Measurements from ENCODE around the gene MRM3.
"Not testable (repeated sequence)": the region's sequence is repeated elsewhere in the genome, so short reads cannot be mapped to it uniquely, and the experiment has no call there.

MRM3 gene

DNA sequence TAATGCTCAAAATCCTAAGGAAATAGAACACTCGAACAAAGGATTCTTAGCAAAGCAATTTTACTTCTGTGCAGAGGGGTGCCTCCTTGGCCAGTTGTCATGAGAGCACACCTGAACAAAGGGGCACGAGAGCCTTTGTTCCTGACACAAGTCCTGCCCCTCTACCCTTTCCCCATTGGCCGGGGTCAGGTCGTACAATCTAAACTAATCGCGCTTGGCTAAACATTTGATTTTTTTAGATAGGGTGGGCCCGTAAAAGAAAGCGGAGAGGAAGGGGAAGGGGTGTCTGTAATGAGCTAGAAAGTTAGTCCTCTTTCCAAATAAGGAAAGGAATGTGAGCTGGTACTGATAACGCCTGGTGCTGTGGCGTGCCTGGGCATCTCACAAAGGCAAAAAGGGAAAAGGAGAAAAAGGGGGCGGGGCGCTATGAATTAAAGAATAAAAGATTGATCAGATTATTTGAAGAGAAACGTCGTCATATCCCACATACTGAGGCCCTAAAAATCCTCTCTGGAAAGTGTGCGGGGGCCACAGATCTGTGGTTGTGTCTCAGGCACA lies 26.1 kb upstream of the MRM3 start:
- peaks cover 44% of the 10 kb centered on the region for H3K36me3 ChIP-seq (ENCODE audit: control insufficient read depth, insufficient read depth, low read length)
- H3K4me1 ChIP-seq (ENCODE audit: control insufficient read depth, insufficient read depth, low read length); H3K9ac ChIP-seq (ENCODE audit: low read depth, low read length); H3K9me3 ChIP-seq (ENCODE audit: control insufficient read depth, insufficient read depth, low read length); H3K27me3 ChIP-seq (ENCODE audit: control insufficient read depth, insufficient read depth, low read length); H3K4me3 ChIP-seq (ENCODE audit: low read depth, low read length): not testable (repeated sequence)
- H3K27ac ChIP-seq (ENCODE audit: low read depth, low read length), result peak overlapping the region; percentile 56

- Histone ChIP-seq H3K9ac (ENCODE audit: low read depth, low read length) (no peak overlapping the region), H3K4me3 (ENCODE audit: low read depth, low read length) (no peak overlapping the region), H3K27me3 (ENCODE audit: control insufficient read depth, insufficient read depth, low read length) (no peaks in the 10 kb centered on the region), H3K9me3 (ENCODE audit: control insufficient read depth, insufficient read depth, low read length) (no peaks in the 10 kb centered on the region), H3K36me3 (ENCODE audit: control insufficient read depth, insufficient read depth, low read length) (peaks cover 69% of the 10 kb centered on the region), H3K27ac (ENCODE audit: low read depth, low read length) (no peak overlapping the region), H3K4me1 (ENCODE audit: control insufficient read depth, insufficient read depth, low read length) (no peaks in the 10 kb centered on the region; the same call in 1 of the 2 replicates)
These were observed 22.2 kb upstream of the MRM3 start for GRCh38 chr17:759964-760363.

- H3K9ac ChIP-seq (ENCODE audit: low read depth, low read length), result no peak overlapping the region
- H3K36me3 ChIP-seq (ENCODE audit: control insufficient read depth, insufficient read depth, low read length), result peaks cover 73% of the 10 kb centered on the region
- H3K9me3 ChIP-seq (ENCODE audit: control insufficient read depth, insufficient read depth, low read length), result no peaks in the 10 kb centered on the region
- H3K4me3 ChIP-seq (ENCODE audit: low read depth, low read length), result no peak overlapping the region
- H3K27ac ChIP-seq (ENCODE audit: low read depth, low read length), result no peak overlapping the region
- H3K4me1 ChIP-seq (ENCODE audit: control insufficient read depth, insufficient read depth, low read length), result no peaks in the 10 kb centered on the region; the same call in 1 of the 2 replicates
- no peaks in the 10 kb centered on the region for H3K27me3 ChIP-seq (ENCODE audit: control insufficient read depth, insufficient read depth, low read length)
These were observed 21.8 kb upstream of the MRM3 start for GRCh38 chr17:760371-760770.

GRCh38 chr17:767076-767475 lies 15.1 kb upstream of the MRM3 start:
- no peak overlapping the region for H3K27ac ChIP-seq (ENCODE audit: low read depth, low read length)
- no peak overlapping the region for H3K4me3 ChIP-seq (ENCODE audit: low read depth, low read length)
- H3K4me1 ChIP-seq (ENCODE audit: control insufficient read depth, insufficient read depth, low read length), result no peaks in the 10 kb centered on the region
- H3K9me3 ChIP-seq (ENCODE audit: control insufficient read depth, insufficient read depth, low read length), result no peaks in the 10 kb centered on the region
- no peak overlapping the region for H3K9ac ChIP-seq (ENCODE audit: low read depth, low read length)
- peaks cover 72% of the 10 kb centered on the region for H3K36me3 ChIP-seq (ENCODE audit: control insufficient read depth, insufficient read depth, low read length)
- H3K27me3 ChIP-seq (ENCODE audit: control insufficient read depth, insufficient read depth, low read length), result no peaks in the 10 kb centered on the region

GRCh38 chr17:773016-773415 lies 9.1 kb upstream of the MRM3 start:
- H3K9ac ChIP-seq (ENCODE audit: low read depth, low read length), result no peak overlapping the region
- no peak overlapping the region for H3K27ac ChIP-seq (ENCODE audit: low read depth, low read length)
- peaks cover 86% of the 10 kb centered on the region for H3K36me3 ChIP-seq (ENCODE audit: control insufficient read depth, insufficient read depth, low read length)
- H3K9me3 ChIP-seq (ENCODE audit: control insufficient read depth, insufficient read depth, low read length), result no peaks in the 10 kb centered on the region
- no peaks in the 10 kb centered on the region for H3K4me1 ChIP-seq (ENCODE audit: control insufficient read depth, insufficient read depth, low read length)
- H3K27me3 ChIP-seq (ENCODE audit: control insufficient read depth, insufficient read depth, low read length), result no peaks in the 10 kb centered on the region
- H3K4me3 ChIP-seq (ENCODE audit: low read depth, low read length), result no peak overlapping the region

DNA sequence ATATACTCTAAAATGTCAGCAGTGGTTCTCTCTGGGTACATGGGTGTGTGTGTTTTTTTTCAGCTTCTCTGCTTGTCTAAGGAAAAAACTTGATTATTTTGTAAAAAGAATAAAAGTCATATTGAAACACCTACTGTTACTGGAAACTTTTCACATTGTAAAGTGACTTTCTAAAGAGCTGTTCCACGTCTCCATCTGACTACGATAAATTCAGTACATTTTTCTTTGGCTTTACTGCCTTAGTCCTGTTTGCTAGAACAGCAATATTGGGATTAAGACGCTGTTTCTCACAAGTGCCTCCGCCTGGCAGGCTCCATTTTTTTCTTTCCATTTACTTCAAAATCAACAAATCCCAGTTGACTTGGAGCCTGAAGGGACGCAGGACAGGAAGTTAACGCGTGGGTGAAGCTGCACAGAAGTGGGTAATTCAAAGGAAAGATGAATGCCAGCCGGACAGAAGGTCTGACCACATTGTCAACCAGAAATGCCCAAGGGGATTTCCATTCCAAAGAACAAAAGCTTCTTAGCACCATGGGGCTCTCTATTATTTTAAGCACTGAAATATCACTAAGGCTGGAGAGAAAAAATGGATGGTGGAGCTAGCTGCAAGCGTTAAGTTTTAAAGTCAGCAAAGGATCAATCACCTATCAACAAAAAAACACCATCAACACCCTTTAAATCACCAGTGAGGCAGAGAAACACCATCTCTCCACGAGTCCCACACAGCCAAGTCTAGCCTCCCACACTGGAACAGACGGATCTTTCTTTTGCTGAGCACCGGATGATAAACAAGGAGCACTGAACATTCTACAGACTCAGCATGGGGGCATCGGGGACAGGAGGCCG lies 8.5 kb upstream of the MRM3 start:
- no peak overlapping the region for H3K4me3 ChIP-seq (ENCODE audit: low read depth, low read length)
- peak overlapping the region; percentile 20 for H3K27ac ChIP-seq (ENCODE audit: low read depth, low read length)
- H3K36me3 ChIP-seq (ENCODE audit: control insufficient read depth, insufficient read depth, low read length), result peaks cover 92% of the 10 kb centered on the region
- H3K27me3 ChIP-seq (ENCODE audit: control insufficient read depth, insufficient read depth, low read length), result no peaks in the 10 kb centered on the region
- H3K4me1 ChIP-seq (ENCODE audit: control insufficient read depth, insufficient read depth, low read length), result no peaks in the 10 kb centered on the region
- no peak overlapping the region for H3K9ac ChIP-seq (ENCODE audit: low read depth, low read length)
- H3K9me3 ChIP-seq (ENCODE audit: control insufficient read depth, insufficient read depth, low read length), result no peaks in the 10 kb centered on the region

DNA sequence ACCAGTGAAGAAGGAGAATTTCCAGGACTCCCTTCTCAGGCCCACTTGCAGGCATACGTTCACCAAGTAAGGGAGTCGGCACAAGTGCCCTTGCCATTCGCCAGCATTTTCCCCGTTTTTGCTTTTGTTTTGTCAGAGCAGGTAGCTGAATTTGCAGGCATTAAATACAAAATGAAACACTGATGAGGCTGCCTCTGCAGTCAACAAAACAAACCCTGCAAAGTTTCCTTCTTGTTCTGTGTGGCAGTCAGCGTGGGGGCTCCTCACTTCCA lies 7.9 kb upstream of the MRM3 start:
- peaks cover 90% of the 10 kb centered on the region for H3K36me3 ChIP-seq (ENCODE audit: control insufficient read depth, insufficient read depth, low read length)
- no peaks in the 10 kb centered on the region for H3K27me3 ChIP-seq (ENCODE audit: control insufficient read depth, insufficient read depth, low read length)
- peak overlapping the region; percentile 12 for H3K27ac ChIP-seq (ENCODE audit: low read depth, low read length)
- no peaks in the 10 kb centered on the region for H3K4me1 ChIP-seq (ENCODE audit: control insufficient read depth, insufficient read depth, low read length)
- no peak overlapping the region for H3K9ac ChIP-seq (ENCODE audit: low read depth, low read length)
- H3K4me3 ChIP-seq (ENCODE audit: low read depth, low read length), result no peak overlapping the region
- no peaks in the 10 kb centered on the region for H3K9me3 ChIP-seq (ENCODE audit: control insufficient read depth, insufficient read depth, low read length)

- no peaks in the 10 kb centered on the region for H3K9me3 ChIP-seq (ENCODE audit: control insufficient read depth, insufficient read depth, low read length)
- H3K36me3 ChIP-seq (ENCODE audit: control insufficient read depth, insufficient read depth, low read length), result peaks cover 57% of the 10 kb centered on the region
- H3K4me3 ChIP-seq (ENCODE audit: low read depth, low read length), result no peak overlapping the region
- no peak overlapping the region for H3K9ac ChIP-seq (ENCODE audit: low read depth, low read length)
- H3K27me3 ChIP-seq (ENCODE audit: control insufficient read depth, insufficient read depth, low read length), result no peaks in the 10 kb centered on the region
- H3K27ac ChIP-seq (ENCODE audit: low read depth, low read length), result no peak overlapping the region
- H3K4me1 ChIP-seq (ENCODE audit: control insufficient read depth, insufficient read depth, low read length), result no peaks in the 10 kb centered on the region
These were observed 4.1 kb upstream of the MRM3 start for GRCh38 chr17:778096-778495.

GRCh38 chr17:784143-784542 lies 2.0 kb downstream of the MRM3 start:
- no peak overlapping the region for H3K9ac ChIP-seq (ENCODE audit: low read depth, low read length)
- H3K4me3 ChIP-seq (ENCODE audit: low read depth, low read length), result no peak overlapping the region
- H3K9me3 ChIP-seq (ENCODE audit: control insufficient read depth, insufficient read depth, low read length), result no peaks in the 10 kb centered on the region
- no peaks in the 10 kb centered on the region for H3K27me3 ChIP-seq (ENCODE audit: control insufficient read depth, insufficient read depth, low read length)
- H3K27ac ChIP-seq (ENCODE audit: low read depth, low read length), result no peak overlapping the region
- peaks cover 35% of the 10 kb centered on the region for H3K36me3 ChIP-seq (ENCODE audit: control insufficient read depth, insufficient read depth, low read length)
- no peaks in the 10 kb centered on the region for H3K4me1 ChIP-seq (ENCODE audit: control insufficient read depth, insufficient read depth, low read length)

DNA sequence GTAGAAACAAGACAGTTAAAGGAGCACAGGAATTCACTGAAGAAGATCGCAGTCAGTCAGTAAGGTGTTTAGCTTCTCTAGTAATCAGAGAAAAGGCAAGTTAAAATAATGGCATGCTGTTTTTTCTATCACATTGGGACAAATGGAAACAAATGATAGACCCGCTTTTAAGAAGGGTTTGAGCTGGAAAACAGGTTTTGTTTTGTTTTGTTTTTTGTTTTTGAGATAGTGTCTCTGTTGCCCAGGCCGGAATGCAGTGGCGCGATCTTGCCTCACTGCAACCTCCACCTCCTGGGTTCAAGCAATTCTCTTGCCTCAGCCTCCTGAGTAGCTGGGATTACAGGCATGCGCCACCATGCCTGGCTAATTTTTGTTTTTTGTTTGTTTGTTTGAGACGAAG lies 3.7 kb downstream of the MRM3 start:
- H3K27ac ChIP-seq (ENCODE audit: low read depth, low read length); H3K9me3 ChIP-seq (ENCODE audit: control insufficient read depth, insufficient read depth, low read length); H3K4me1 ChIP-seq (ENCODE audit: control insufficient read depth, insufficient read depth, low read length); H3K4me3 ChIP-seq (ENCODE audit: low read depth, low read length); H3K27me3 ChIP-seq (ENCODE audit: control insufficient read depth, insufficient read depth, low read length); H3K9ac ChIP-seq (ENCODE audit: low read depth, low read length): not testable (repeated sequence)
- peaks cover 43% of the 10 kb centered on the region for H3K36me3 ChIP-seq (ENCODE audit: control insufficient read depth, insufficient read depth, low read length)

DNA sequence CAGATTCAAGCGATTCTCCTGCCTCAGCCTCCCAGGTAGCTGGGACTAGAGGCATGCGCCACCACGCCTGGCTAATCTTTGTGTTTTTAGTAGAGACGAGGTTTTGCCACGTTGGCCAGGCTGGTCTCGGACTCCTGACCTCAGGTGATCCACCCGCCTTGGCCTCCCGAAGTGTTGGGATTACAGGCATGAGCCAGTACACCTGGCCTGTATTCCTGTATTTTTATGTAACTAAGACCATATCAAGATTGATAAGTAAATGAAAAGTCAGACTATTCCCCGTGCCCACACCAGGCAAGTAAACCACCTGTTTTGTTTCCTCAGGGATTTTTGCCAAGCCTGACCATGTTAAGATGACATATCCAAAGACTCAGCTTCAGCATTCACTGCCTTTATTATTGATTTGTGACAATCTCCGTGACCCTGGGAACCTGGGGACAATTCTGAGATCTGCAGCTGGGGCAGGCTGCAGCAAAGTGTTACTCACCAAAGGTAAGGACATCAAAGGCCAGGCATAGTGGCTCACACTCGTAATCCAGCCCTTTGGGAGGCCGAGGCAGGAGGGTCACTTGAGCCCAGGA lies 5.6 kb downstream of the MRM3 start:
- Histone ChIP-seq H3K27me3 (ENCODE audit: control insufficient read depth, insufficient read depth, low read length) (no peaks in the 10 kb centered on the region), H3K36me3 (ENCODE audit: control insufficient read depth, insufficient read depth, low read length) (peaks cover 60% of the 10 kb centered on the region)

More for the DNA sequence above, 5.6 kb downstream of the MRM3 start:
- H3K9me3 ChIP-seq (ENCODE audit: control insufficient read depth, insufficient read depth, low read length), result no peaks in the 10 kb centered on the region
- no peak overlapping the region for H3K9ac ChIP-seq (ENCODE audit: low read depth, low read length)
- no peak overlapping the region for H3K27ac ChIP-seq (ENCODE audit: low read depth, low read length)
- no peak overlapping the region for H3K4me3 ChIP-seq (ENCODE audit: low read depth, low read length)
- no peaks in the 10 kb centered on the region for H3K4me1 ChIP-seq (ENCODE audit: control insufficient read depth, insufficient read depth, low read length)
